H1 (cell line): ENCODE data around the gene SMG7. TPM values are rescaled to one million over a fixed set of nuclear protein-coding genes. Genes with fewer than 3 reads are reported as not detected.

Experiments
- CTCF ChIA-PET: fragments of 300-600 bp; sonication (Branson Sonifier 250); formaldehyde crosslinking; loops from one replicate; lab custom pipeline; 2021; ENCODE audit not compliant: partially characterized antibody; lab: Charles Lee
- POLR2A ChIA-PET: fragments of 300-600 bp; sonication (Branson Sonifier 250); formaldehyde crosslinking; loops from one replicate; lab custom pipeline; 2021; ENCODE audit warnings: inconsistent platforms; ENCODE audit not compliant: partially characterized antibody; lab: Charles Lee
- DNase-seq, 2 experiments: peaks; one replicate each; pipeline versions ENCODE4 v3.0.0 to v3.0.0-alpha.2; 2010 to 2022; ENCODE audit warnings: low spot score in 2 of 2, low read depth in 1 of 2, mixed read lengths in 1 of 2
- FAIRE-seq: peaks from 2 replicates; lab custom pipeline; 2011; peaks lifted over from hg19 to GRCh38; lab: Jason Lieb, UNC
- H2AFZ ChIP-seq: 2 replicates; pipeline ENCODE4 v1.8.1; 2012; ENCODE audit warnings: low read length, inconsistent platforms
- H2AK5ac ChIP-seq: 2 replicates; pipeline ENCODE4 v1.6.1; 2013; ENCODE audit warnings: low read depth, low read length
- H2BK120ac ChIP-seq: replicated peaks from 2 replicates; pipeline ENCODE3; 2013; ENCODE audit warnings: low read depth, low read length, inconsistent platforms
- H2BK12ac ChIP-seq: 2 replicates; pipeline ENCODE4 v1.6.1; 2013; ENCODE audit warnings: low read depth, low read length
- H2BK15ac ChIP-seq: 2 replicates; pipeline ENCODE4 v1.6.1; 2013; ENCODE audit warnings: low read length
- H2BK20ac ChIP-seq: 2 replicates; pipeline ENCODE4 v1.6.1; 2013; ENCODE audit warnings: low read length
- H2BK5ac ChIP-seq: 2 replicates; pipeline ENCODE4 v1.6.1; 2013; ENCODE audit warnings: low read depth, low read length
- H3K14ac ChIP-seq: 2 replicates; pipeline ENCODE4 v1.6.1; 2013; ENCODE audit warnings: inconsistent platforms; ENCODE audit not compliant: insufficient read length
- H3K18ac ChIP-seq: 2 replicates; pipeline ENCODE4 v1.6.1; 2013; ENCODE audit warnings: low read length; ENCODE audit errors: extremely low read depth
- H3K23ac ChIP-seq: 2 replicates; pipeline ENCODE4 v1.6.1; 2013; ENCODE audit warnings: inconsistent platforms; ENCODE audit not compliant: insufficient read length
- H3K23me2 ChIP-seq: 2 replicates; pipeline ENCODE4 v1.6.1; 2013; ENCODE audit warnings: low read depth, low read length
- H3K27ac ChIP-seq: 2 replicates; pipeline ENCODE4 v1.6.1; 2011; ENCODE audit warnings: low read depth, low read length, inconsistent platforms
- H3K27me3 ChIP-seq, 4 experiments: replicated peaks in 1 of 4; 1 replicate in 1 of 4; 2 replicates in 3 of 4; pipeline versions ENCODE4 v1.6.1 to v1.8.1; 2011 to 2013; ENCODE audit warnings: low read length in 3 of 4, mild to moderate bottlenecking in 3 of 4, inconsistent platforms in 2 of 4, mixed read lengths in 2 of 4, moderate library complexity in 1 of 4; ENCODE audit not compliant: control insufficient read depth in 3 of 4, insufficient read depth in 3 of 4; ENCODE audit errors: extremely low read depth in 1 of 4
- H3K36me3 ChIP-seq, 4 experiments: 2 replicates each; pipeline versions ENCODE4 v1.6.1 to v1.8.1; 2011 to 2013; ENCODE audit warnings: mild to moderate bottlenecking in 4 of 4, low read length in 3 of 4, moderate library complexity in 2 of 4, control low read depth in 1 of 4, inconsistent platforms in 1 of 4; ENCODE audit not compliant: insufficient read depth in 4 of 4, control insufficient read depth in 2 of 4
- H3K4ac ChIP-seq: replicated peaks from 2 replicates; pipeline ENCODE3; 2013; ENCODE audit warnings: low read length, low read depth, mixed read lengths, inconsistent platforms; ENCODE audit not compliant: insufficient read length
- H3K4me1 ChIP-seq, 4 experiments: replicated peaks in 1 of 4; 1 replicate in 1 of 4; 2 replicates in 3 of 4; pipeline versions ENCODE4 v1.6.1 to v1.8.1; 2011 to 2013; ENCODE audit warnings: low read length in 3 of 4, inconsistent platforms in 2 of 4, mixed read lengths in 1 of 4; ENCODE audit not compliant: insufficient read depth in 4 of 4, control insufficient read depth in 3 of 4
- H3K4me2 ChIP-seq, 2 experiments: 2 replicates each; pipeline versions ENCODE4 v1.6.1 to v1.8.1; 2011 to 2013; ENCODE audit warnings: low read depth in 2 of 2, low read length in 2 of 2, control low read depth in 1 of 2, inconsistent platforms in 1 of 2, mild to moderate bottlenecking in 1 of 2; ENCODE audit not compliant: insufficient read depth in 1 of 2
- H3K4me3 ChIP-seq, 4 experiments: fragments of 200-600, 300-600 bp in 1 of 4; sonication (generic), shearing (Covaris generic), sonication (Bioruptor Twin) in 1 of 4; 2 replicates each; pipeline versions ENCODE4 v1.5.1 to v1.8.1; 2011 to 2016; ENCODE audit warnings: low read length in 4 of 4, low read depth in 3 of 4, control low read depth in 2 of 4, inconsistent platforms in 2 of 4, mild to moderate bottlenecking in 2 of 4, mixed read lengths in 1 of 4, moderate library complexity in 1 of 4; ENCODE audit not compliant: insufficient read depth in 2 of 4; ENCODE audit errors: extremely low read depth in 1 of 4
- H3K56ac ChIP-seq: replicated peaks from 2 replicates; pipeline ENCODE3; 2013; ENCODE audit warnings: low read depth, mild to moderate bottlenecking, mixed read lengths, low read length, inconsistent platforms; ENCODE audit not compliant: insufficient read length
- H3K79me1 ChIP-seq: 2 replicates; pipeline ENCODE4 v1.6.1; 2013; ENCODE audit warnings: low read depth, low read length, control low read depth
- H3K79me2 ChIP-seq, 2 experiments: 2 replicates each; pipeline versions ENCODE4 v1.6.1 to v1.8.1; 2012 to 2013; ENCODE audit warnings: low read length in 2 of 2, mild to moderate bottlenecking in 2 of 2, inconsistent platforms in 1 of 2; ENCODE audit not compliant: insufficient read depth in 2 of 2, control insufficient read depth in 1 of 2
- H3K9ac ChIP-seq, 4 experiments: replicated peaks in 1 of 4; 1 replicate in 1 of 4; 2 replicates in 3 of 4; pipeline versions ENCODE4 v1.6.1 to v1.8.1; 2011 to 2013; ENCODE audit warnings: low read depth in 3 of 4, low read length in 3 of 4, control low read depth in 2 of 4, mild to moderate bottlenecking in 2 of 4, moderate library complexity in 2 of 4, inconsistent platforms in 1 of 4; ENCODE audit errors: extremely low read depth in 1 of 4
- H3K9me3 ChIP-seq, 2 experiments: 2 replicates each; pipeline versions ENCODE4 v1.6.1 to v1.8.1; 2012 to 2013; ENCODE audit warnings: mild to moderate bottlenecking in 2 of 2, moderate library complexity in 2 of 2, control low read depth in 1 of 2, inconsistent platforms in 1 of 2, low read depth in 1 of 2, low read length in 1 of 2, mixed read lengths in 1 of 2; ENCODE audit not compliant: insufficient read depth in 2 of 2
- H4K20me1 ChIP-seq, 2 experiments: replicated peaks in 1 of 2; 2 replicates each; pipeline versions ENCODE3 to v1.8.1; 2011 to 2013; ENCODE audit warnings: inconsistent platforms in 2 of 2, low read length in 2 of 2, mild to moderate bottlenecking in 1 of 2; ENCODE audit not compliant: insufficient read depth in 2 of 2, control insufficient read depth in 1 of 2
- H4K5ac ChIP-seq: 2 replicates; pipeline ENCODE4 v1.6.1; 2013; ENCODE audit warnings: low read length, low read depth, mixed read lengths, inconsistent platforms; ENCODE audit not compliant: insufficient read length
- H4K8ac ChIP-seq: 2 replicates; pipeline ENCODE4 v1.8.0; 2013; ENCODE audit warnings: mild to moderate bottlenecking, moderate library complexity, low read length, inconsistent platforms; ENCODE audit not compliant: insufficient read depth; ENCODE audit errors: extremely low read depth
- H4K91ac ChIP-seq: replicated peaks from 2 replicates; pipeline ENCODE3; 2013; ENCODE audit warnings: low read length, mixed read lengths, inconsistent platforms; ENCODE audit not compliant: insufficient read length
- ATF3 ChIP-seq: IDR thresholded peaks from 2 replicates; pipeline ENCODE4 v1.6.1; 2011; ENCODE audit warnings: low read depth, mild to moderate bottlenecking, low read length; ENCODE audit not compliant: insufficient read depth
- BRCA1 ChIP-seq: IDR thresholded peaks from 2 replicates; pipeline ENCODE4 v1.6.1; 2012; ENCODE audit warnings: low read depth, low read length, improper control_type of control experiment
- CBX5 ChIP-seq: fragments of 300-800, 300-1000 bp; sonication (generic); IDR thresholded peaks from 2 replicates; pipeline ENCODE4 v1.7.1; 2016; ENCODE audit warnings: antibody characterized with exemption, low read length, low read depth
- CBX8 ChIP-seq: fragments of 300-800, 300-1000 bp; sonication (generic); IDR thresholded peaks from 2 replicates; pipeline ENCODE4 v1.7.1; 2016; ENCODE audit warnings: low read depth, low read length, borderline replicate concordance
- EP300 ChIP-seq, 2 experiments: IDR thresholded peaks; 1 replicate in 1 of 2; 2 replicates in 1 of 2; pipeline ENCODE4 v1.6.1; 2011 to 2012; ENCODE audit warnings: low read depth in 2 of 2, low read length in 2 of 2, mild to moderate bottlenecking in 2 of 2, borderline replicate concordance in 1 of 2, inconsistent platforms in 1 of 2, moderate library complexity in 1 of 2
- KDM5A ChIP-seq: fragments of 200-600 bp; IDR thresholded peaks from 2 replicates; pipeline ENCODE4 v1.7.1; 2012; ENCODE audit warnings: mild to moderate bottlenecking, low read length, inconsistent platforms, mixed read lengths
- MAX ChIP-seq: IDR thresholded peaks from 2 replicates; pipeline ENCODE4 v1.6.1; 2012; ENCODE audit warnings: inconsistent platforms
- SIN3A ChIP-seq, 2 experiments: IDR thresholded peaks in 1 of 2; conservative IDR thresholded peaks in 1 of 2; 2 replicates each; pipeline ENCODE4 v1.6.1; 2011 to 2012; ENCODE audit warnings: low read length in 2 of 2, improper control_type of control experiment in 1 of 2, low read depth in 1 of 2, mild to moderate bottlenecking in 1 of 2
- SIRT6 ChIP-seq: IDR thresholded peaks from one replicate; pipeline ENCODE4 v1.7.1; 2012; ENCODE audit warnings: low read length, inconsistent platforms
- SIX5 ChIP-seq: IDR thresholded peaks from 2 replicates; pipeline ENCODE4 v1.6.1; 2011; ENCODE audit warnings: mild to moderate bottlenecking, low read depth, low read length
- SP1 ChIP-seq: IDR thresholded peaks from 2 replicates; pipeline ENCODE4 v1.6.1; 2011; ENCODE audit warnings: low read depth, low read length
- SUZ12 ChIP-seq: fragments of 200-600 bp; sonication (generic); IDR thresholded peaks from 2 replicates; pipeline ENCODE4 v1.6.1; 2012; ENCODE audit warnings: mild to moderate bottlenecking, inconsistent platforms, low read length, moderate library complexity, mixed read lengths
- TAF1 ChIP-seq: IDR thresholded peaks from 2 replicates; pipeline ENCODE4 v1.6.1; 2011; ENCODE audit warnings: mild to moderate bottlenecking, low read depth, low read length
- YY1 ChIP-seq: IDR thresholded peaks from 2 replicates; pipeline ENCODE4 v1.6.1; 2011; ENCODE audit warnings: low read depth, mild to moderate bottlenecking, low read length
- WGBS, 2 experiments: shearing (Covaris generic) in 1 of 2; methylation state at CpG; one replicate each; pipeline versions ENCODE4 v1.1.6 to v1.1.7; 2013 to 2015; ENCODE audit warnings: low lambda C conversion rate in 2 of 2, mixed read lengths in 2 of 2, inconsistent platforms in 1 of 2, low coverage in 1 of 2, missing lambda C conversion rate in 1 of 2; ENCODE audit not compliant: insufficient replicate concordance in 2 of 2, insufficient coverage in 1 of 2, insufficient read length in 1 of 2; ENCODE audit errors: extremely low coverage in 1 of 2, missing lambda C conversion rate in 1 of 2; 5-methylcytosine and 5-hydroxymethylcytosine counted together
- polyA plus RNA-seq, 7 experiments: library from polyadenylated mRNA; depleted of rRNA in 3 of 7; stranded (reverse) in 5 of 7; unstranded in 2 of 7; fragments of >200 nt in 5 of 7; fragments of 200-250 nt in 2 of 7; gene quantifications; 1 replicate in 5 of 7; 2 replicates in 1 of 7; 4 replicates in 1 of 7; pipeline versions ENCODE4 v1.2.1 to v1.2.3, GENCODE V29; 2011 to 2013; ENCODE audit warnings: missing spikeins in 2 of 7, mixed read lengths in 2 of 7
- total RNA-seq: library from RNA; stranded (reverse); fragmentation: NEBNext Ultra II Directional; extraction: Animal tissue kit (Norgen Biotek cat#: 25700); gene quantifications from 2 replicates; pipeline ENCODE4 v1.2.1, GENCODE V29; 2021

Gene SMG7
- total and polyA plus RNA-seq, 2 of the 8 experiments (the other 6 are each of a cell fraction or from before 2014, with no cell fraction given) = 39.3 to 65.6 TPM

GRCh38 chr1:183460596-183460995 is 11.7 kb upstream of the SMG7 start:
- Histone ChIP-seq H3K23me2 (no peaks in the 10 kb centered on the region), H3K4me1 (peaks cover 0 to 6% (median 3%) of the 10 kb centered on the region in 4 experiments; a peak in 4 of 7 replicates), H3K27me3 (no peaks in the 10 kb centered on the region), H2AK5ac (no peak overlapping the region), H4K91ac (peak overlapping the region; percentile 42), H4K5ac (no peak overlapping the region), H4K20me1 (no peaks in the 10 kb centered on the region), H2AFZ (no peak overlapping the region), H3K9me3 (no peaks in the 10 kb centered on the region), H2BK20ac (no peak overlapping the region), H3K4ac (no peak overlapping the region), H3K4me2 (no peak overlapping the region; a peak in 1 of 4 replicates), H3K79me2 (no peaks in the 10 kb centered on the region), H2BK120ac (peak overlapping the region; percentile 53), H3K14ac (no peak overlapping the region), H3K56ac (no peak overlapping the region), H3K4me3 (no peak overlapping the region), H2BK5ac (peak overlapping the region; percentile 3; the same call in 1 of the 2 replicates), H4K8ac (no peak overlapping the region), H3K23ac (no peak overlapping the region), H3K9ac (no peak overlapping the region), H2BK15ac (no peak overlapping the region), H3K79me1 (no peaks in the 10 kb centered on the region), H3K36me3 (no peaks in the 10 kb centered on the region), H2BK12ac (peak overlapping the region; percentile 91; the same call in 1 of the 2 replicates), H3K27ac (no peak overlapping the region), H3K18ac (0 out of 2 replicates have a peak overlapping the region, but pooled peaks have one; percentile 28)
- TF ChIP-seq SP1 (no peak), SUZ12 (no peak), KDM5A (no peak), EP300 (IDR thresholded peaks at IDR 0.05; ENCODE audit: borderline replicate concordance in 1 of 2, low read depth in 2 of 2, low read length in 2 of 2) (no peak), CBX5 (no peak), ATF3 (no peak), SIN3A (conservative IDR thresholded peaks at IDR 0.05 in 1 of 2, IDR thresholded peaks at IDR 0.05 in 1 of 2; ENCODE audit: low read depth in 1 of 2, low read length in 2 of 2) (no peak), YY1 (no peak), CBX8 (no peak), MAX (no peak), SIX5 (no peak), BRCA1 (no peak), TAF1 (no peak), SIRT6 (no peak)
- FAIRE-seq = no peak
- WGBS, 2 experiments = 98% methylated on average over 2 of the region's 2 CpGs; no CpG with 5 or more reads in 1 of the 2 experiments
- POLR2A ChIA-PET = no interaction called here
- CTCF ChIA-PET = interaction anchor here (0.8 to 1.5 kb wide), 4 partner anchors 15 to 184 kb away, joined by 3 read pairs; no protein-coding TSS in a partner anchor
- no peak for DNase-seq
